BJ (cell line): ENCODE data around the gene ZNF823. TPM values are rescaled to one million over a fixed set of nuclear protein-coding genes. Genes with fewer than 3 reads are reported as not detected.

Experiments used
- CTCF ChIA-PET: fragments of 350-600 bp; formaldehyde crosslinking; extraction: SDS; loops from one replicate; lab custom pipeline; 2021; ENCODE audit warnings: antibody characterized with exemption, inconsistent platforms; lab: Yijun Ruan, JAX
- POLR2A ChIA-PET: fragments of 300-600 bp; sonication (Branson Sonifier 250); formaldehyde crosslinking; extraction: SDS; loops from one replicate; lab custom pipeline; 2021; ENCODE audit warnings: antibody characterized with exemption; lab: Charles Lee
- DNase-seq: peaks from one replicate; pipeline ENCODE4 v3.0.0-alpha.2; 2011; ENCODE audit warnings: low read depth
- H3K27me3 ChIP-seq: 2 replicates; pipeline ENCODE4 v1.6.0; 2011; ENCODE audit warnings: low read length; ENCODE audit not compliant: control insufficient read depth, insufficient read depth
- H3K36me3 ChIP-seq: 2 replicates; pipeline ENCODE4 v1.5.1; 2011; ENCODE audit warnings: low read length; ENCODE audit not compliant: control insufficient read depth, insufficient read depth
- H3K4me3 ChIP-seq: 2 replicates; pipeline ENCODE4 v1.5.1; 2011; ENCODE audit warnings: low read depth, mild to moderate bottlenecking, control low read depth, low read length
- polyA plus RNA-seq: library from polyadenylated mRNA; depleted of rRNA; stranded (reverse); fragments of >200 nt; gene quantifications from 2 replicates; pipeline ENCODE4 v1.2.3, GENCODE V29; 2011
- TF ChIP-seq, protein P1 (sequence below): IDR thresholded peaks from 2 replicates; pipeline ENCODE4 v1.5.1; 2011; ENCODE audit warnings: low read depth, mild to moderate bottlenecking, control low read depth, inconsistent platforms, low read length, moderate library complexity; ENCODE audit not compliant: insufficient read depth

The ZNF823 gene
- polyA plus RNA-seq, 1 experiment = 1.9 TPM

DNA sequence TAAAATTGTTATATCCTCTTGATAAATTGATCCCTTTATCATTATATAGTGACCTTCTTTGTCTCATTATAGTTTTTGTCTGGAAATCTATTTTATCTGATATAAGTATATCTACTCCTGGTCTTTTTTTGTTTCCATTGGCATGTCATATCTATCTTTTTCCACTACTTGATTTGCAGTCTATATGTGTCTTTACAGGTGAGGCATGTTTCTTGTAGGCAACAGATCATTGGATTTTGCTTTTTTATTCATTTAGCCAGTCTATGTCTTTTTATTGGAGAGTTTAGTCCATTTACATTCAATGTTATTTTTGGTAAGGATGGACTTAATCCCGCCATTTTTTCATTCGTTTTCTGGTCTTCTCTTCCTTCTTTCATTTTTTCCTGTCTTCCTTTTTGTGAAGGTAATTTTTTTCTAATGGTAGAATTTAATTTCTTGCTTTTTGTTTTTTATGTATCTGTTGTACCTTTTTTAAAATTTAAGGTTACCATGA lies 13.5 kb upstream of the ZNF823 start:
- POLR2A ChIA-PET = no interaction called here
- CTCF ChIA-PET = interaction anchor here (1.0 kb wide), 1 partner anchor 45 kb away, joined by 3 read pairs; no protein-coding TSS in a partner anchor
- TF ChIP-seq, protein P1, sequence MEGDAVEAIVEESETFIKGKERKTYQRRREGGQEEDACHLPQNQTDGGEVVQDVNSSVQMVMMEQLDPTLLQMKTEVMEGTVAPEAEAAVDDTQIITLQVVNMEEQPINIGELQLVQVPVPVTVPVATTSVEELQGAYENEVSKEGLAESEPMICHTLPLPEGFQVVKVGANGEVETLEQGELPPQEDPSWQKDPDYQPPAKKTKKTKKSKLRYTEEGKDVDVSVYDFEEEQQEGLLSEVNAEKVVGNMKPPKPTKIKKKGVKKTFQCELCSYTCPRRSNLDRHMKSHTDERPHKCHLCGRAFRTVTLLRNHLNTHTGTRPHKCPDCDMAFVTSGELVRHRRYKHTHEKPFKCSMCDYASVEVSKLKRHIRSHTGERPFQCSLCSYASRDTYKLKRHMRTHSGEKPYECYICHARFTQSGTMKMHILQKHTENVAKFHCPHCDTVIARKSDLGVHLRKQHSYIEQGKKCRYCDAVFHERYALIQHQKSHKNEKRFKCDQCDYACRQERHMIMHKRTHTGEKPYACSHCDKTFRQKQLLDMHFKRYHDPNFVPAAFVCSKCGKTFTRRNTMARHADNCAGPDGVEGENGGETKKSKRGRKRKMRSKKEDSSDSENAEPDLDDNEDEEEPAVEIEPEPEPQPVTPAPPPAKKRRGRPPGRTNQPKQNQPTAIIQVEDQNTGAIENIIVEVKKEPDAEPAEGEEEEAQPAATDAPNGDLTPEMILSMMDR = no peak

DNA sequence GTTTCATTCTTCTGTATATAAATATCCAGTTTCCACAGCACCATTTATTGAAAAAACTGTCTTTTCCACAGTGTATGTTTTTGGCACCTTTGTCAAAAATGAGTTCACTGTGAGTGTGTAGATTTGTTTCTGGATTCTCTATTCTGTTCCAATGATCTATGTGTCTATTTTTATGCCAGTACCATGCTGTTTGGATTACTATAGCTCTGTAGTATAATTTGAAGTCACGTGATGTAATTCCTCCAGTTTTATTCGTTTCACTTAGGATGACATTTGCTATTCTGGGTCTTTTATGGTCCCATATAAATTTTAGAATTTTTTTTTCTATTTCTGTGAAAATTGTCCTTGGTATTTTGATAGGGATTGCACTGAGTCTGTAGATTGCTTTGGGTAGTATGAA lies 11.0 kb upstream of the ZNF823 start:
- POLR2A ChIA-PET = no interaction called here
- Histone ChIP-seq H3K4me3 (no peak overlapping the region), H3K27me3 (no peaks in the 10 kb centered on the region), H3K36me3 (no peaks in the 10 kb centered on the region)
- no peak for DNase-seq
- TF ChIP-seq, protein P1 = no peak
- CTCF ChIA-PET = no interaction called here

More for the DNA sequence above, 13.5 kb upstream of the ZNF823 start:
- no peak overlapping the region for H3K4me3 ChIP-seq
- H3K27me3 ChIP-seq = no peaks in the 10 kb centered on the region
- H3K36me3 ChIP-seq = no peaks in the 10 kb centered on the region
- no peak for DNase-seq

DNA sequence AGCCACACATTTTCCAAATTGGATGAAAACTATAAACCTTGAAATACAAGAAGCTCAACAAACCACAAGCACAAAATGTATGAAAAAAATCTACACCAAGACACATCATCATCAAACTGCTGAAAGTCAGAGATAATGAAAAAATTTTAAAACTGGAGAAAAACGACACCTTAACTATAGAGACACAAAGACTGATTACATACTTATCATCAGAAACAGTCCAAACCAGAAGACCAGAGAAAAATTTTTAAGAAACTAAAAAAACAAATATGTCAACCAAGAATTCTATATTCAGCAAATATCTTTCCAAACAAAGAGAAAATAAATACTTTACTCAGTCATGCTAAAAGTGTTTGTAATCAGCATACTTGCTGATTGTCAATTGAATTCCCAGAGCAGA lies 8.5 kb upstream of the ZNF823 start:
- Histone ChIP-seq H3K27me3 (no peaks in the 10 kb centered on the region), H3K36me3 (no peaks in the 10 kb centered on the region), H3K4me3 (no peak overlapping the region)
- no peak for DNase-seq
- CTCF ChIA-PET = no interaction called here
- POLR2A ChIA-PET = no interaction called here
- TF ChIP-seq, protein P1 = no peak

DNA sequence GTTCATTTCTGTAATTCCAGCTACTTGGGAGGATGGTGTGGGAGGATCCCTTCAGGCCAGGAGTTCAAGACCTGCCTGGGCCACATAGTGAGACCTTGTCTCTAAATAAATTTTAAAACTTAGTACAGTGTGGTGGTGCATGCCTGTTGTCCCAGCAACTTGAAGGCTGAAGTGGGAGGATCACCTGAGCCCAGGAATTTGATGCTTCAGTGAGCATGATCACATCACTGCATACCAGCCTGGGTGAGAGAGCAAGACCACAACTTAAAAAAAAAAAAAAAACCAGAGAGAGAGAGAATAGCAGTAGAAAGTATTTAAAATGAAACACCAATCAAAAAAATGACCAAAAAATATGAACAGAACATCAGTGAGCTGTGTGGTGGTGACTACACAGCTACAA lies 7.1 kb upstream of the ZNF823 start:
- no peak for DNase-seq
- Histone ChIP-seq H3K27me3 (no peaks in the 10 kb centered on the region), H3K4me3 (no peak overlapping the region), H3K36me3 (no peaks in the 10 kb centered on the region)
- TF ChIP-seq, protein P1 = no peak
- ChIA-PET CTCF (interaction anchor here (0.7 kb wide), 1 partner anchor 350 kb away, joined by 4 read pairs; no protein-coding TSS in a partner anchor), POLR2A (no interaction called here)

DNA sequence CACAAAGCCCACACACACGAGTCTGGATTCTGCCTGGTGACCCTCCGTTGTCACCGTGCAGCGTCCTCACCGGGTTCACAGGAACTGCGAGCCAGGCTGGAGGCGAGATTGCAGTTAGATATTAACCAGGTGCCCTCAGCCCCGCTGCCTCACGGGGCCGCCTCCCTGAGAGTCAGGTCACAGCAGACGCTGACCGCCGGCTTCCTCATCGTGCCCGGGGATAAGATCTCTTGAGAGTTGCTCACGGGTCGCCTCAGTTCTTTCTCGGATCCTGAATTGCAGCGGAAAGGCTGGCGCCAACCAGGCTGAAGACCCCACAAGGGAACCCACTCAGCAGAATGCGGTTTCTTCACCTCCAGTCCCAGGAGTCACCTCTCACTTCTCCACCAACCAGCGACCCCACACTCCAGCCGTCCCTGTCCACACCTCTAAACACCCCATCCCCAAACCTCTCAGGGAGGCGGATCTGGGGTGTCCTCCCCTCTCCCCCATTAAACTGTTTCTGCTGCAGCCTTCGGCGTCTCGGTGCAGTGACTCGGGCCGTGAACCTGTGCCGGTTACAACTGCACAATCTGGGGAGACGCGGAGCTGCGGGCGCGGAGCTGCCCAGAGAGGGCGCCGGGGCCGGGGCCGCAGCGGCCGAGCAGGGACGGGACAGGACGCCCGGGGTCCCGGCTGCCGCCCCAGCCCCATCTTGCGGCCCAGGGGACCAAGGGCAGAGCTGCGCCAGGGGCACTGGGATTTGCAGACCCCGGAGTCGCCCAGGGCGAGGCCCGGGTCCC lies 591 bp downstream of the ZNF823 start:
- no peaks in the 10 kb centered on the region for H3K36me3 ChIP-seq
- TF ChIP-seq, protein P1 = 0 out of 2 replicates have a peak, but pooled peaks have one; percentile 3
- ChIA-PET CTCF (interaction anchor here (0.6 to 2.6 kb wide), 3 partner anchors 28 to 39 kb away, joined by 3 to 12 read pairs (median 8); no protein-coding TSS in a partner anchor), POLR2A (no interaction called here)
- no peak for DNase-seq
- no peaks in the 10 kb centered on the region for H3K27me3 ChIP-seq
- H3K4me3 ChIP-seq = peak overlapping the region; percentile 58
